Activated naive CD4-positive, alpha-beta T cell treated with anti-CD3 and anti-CD28 coated beads, Interleukin-2, amount 10 ng/mL, durations not matched to agents 7 days and 5 days (primary cell): ENCODE data around the gene HOXC12.

ENCODE experiments used
- CTCF ChIA-PET: fragments of 350-600 bp; sonication (Branson Sonifier 250); formaldehyde crosslinking; loops from one replicate; lab custom pipeline; 2021; ENCODE audit warnings: antibody characterized with exemption; lab: Charles Lee
- DNase-seq: peaks from one replicate; pipeline ENCODE4 v3.0.0-alpha.2; 2020
- H3K27ac Mint-ChIP-seq: one replicate; pipeline ENCODE4 v1.8.0; 2021; ENCODE audit warnings: mild to moderate bottlenecking, moderate library complexity, mixed read lengths
- H3K27me3 Mint-ChIP-seq: one replicate; pipeline ENCODE4 v1.8.0; 2021; ENCODE audit warnings: mild to moderate bottlenecking, mixed read lengths
- H3K36me3 Mint-ChIP-seq: one replicate; pipeline ENCODE4 v1.8.0; 2021; ENCODE audit warnings: mixed read lengths
- H3K4me1 Mint-ChIP-seq: one replicate; pipeline ENCODE4 v1.8.0; 2021; ENCODE audit warnings: mixed read lengths
- H3K4me3 Mint-ChIP-seq: one replicate; pipeline ENCODE4 v1.8.0; 2021; ENCODE audit warnings: mild to moderate bottlenecking, moderate library complexity, mixed read lengths
- H3K9me3 Mint-ChIP-seq: one replicate; pipeline ENCODE4 v1.8.0; 2021; ENCODE audit warnings: mixed read lengths

HOXC12 gene

GRCh38 chr12:53948650-53949593 lies 5.8 kb upstream of the HOXC12 start:
- Mint-ChIP-seq H3K9me3 (no peaks in the 10 kb centered on the region), H3K27ac (no peak overlapping the region), H3K36me3 (peaks cover 2% of the 10 kb centered on the region), H3K4me3 (no peak overlapping the region), H3K27me3 (peaks cover 100% of the 10 kb centered on the region), H3K4me1 (peaks cover 2% of the 10 kb centered on the region)
- DNase-seq, result no peak
- CTCF ChIA-PET, result interaction anchor here (0.6 kb wide), 1 partner anchor 83 kb away, joined by 3 read pairs; no protein-coding TSS in a partner anchor

GRCh38 chr12:53949631-53950436 lies 4.9 kb upstream of the HOXC12 start:
- Mint-ChIP-seq H3K27ac (peak overlapping the region; percentile 71), H3K36me3 (peaks cover 2% of the 10 kb centered on the region), H3K27me3 (peaks cover 100% of the 10 kb centered on the region), H3K4me1 (peaks cover 2% of the 10 kb centered on the region), H3K4me3 (no peak overlapping the region), H3K9me3 (no peaks in the 10 kb centered on the region)
- no peak for DNase-seq
- CTCF ChIA-PET, result interaction anchor here (0.7 kb wide), 1 partner anchor 9 kb away, joined by 3 read pairs; no protein-coding TSS in a partner anchor

- Mint-ChIP-seq H3K9me3 (no peaks in the 10 kb centered on the region), H3K36me3 (peaks cover 2% of the 10 kb centered on the region), H3K27me3 (peaks cover 100% of the 10 kb centered on the region), H3K27ac (peak overlapping the region; percentile 71), H3K4me1 (no peaks in the 10 kb centered on the region), H3K4me3 (no peak overlapping the region)
- no peak for DNase-seq
- CTCF ChIA-PET, result interaction anchor here (0.7 kb wide), 1 partner anchor 10 kb away, joined by 3 read pairs; no protein-coding TSS in a partner anchor
Observed at GRCh38 chr12:53950437-53950773, 4.3 kb upstream of the HOXC12 start.

GRCh38 chr12:53950789-53951576 lies 3.7 kb upstream of the HOXC12 start:
- peaks cover 100% of the 10 kb centered on the region for H3K27me3 Mint-ChIP-seq
- CTCF ChIA-PET, result interaction anchor here (1.1 kb wide), 1 partner anchor 10 kb away, joined by 4 read pairs; no protein-coding TSS in a partner anchor
- H3K27ac Mint-ChIP-seq, result peak overlapping the region; percentile 74
- H3K4me1 Mint-ChIP-seq, result no peaks in the 10 kb centered on the region
- H3K9me3 Mint-ChIP-seq, result no peaks in the 10 kb centered on the region
- H3K4me3 Mint-ChIP-seq, result peak overlapping the region; percentile 43
- no peak for DNase-seq
- peaks cover 2% of the 10 kb centered on the region for H3K36me3 Mint-ChIP-seq

- Mint-ChIP-seq H3K27ac (peak overlapping the region; percentile 74), H3K27me3 (peaks cover 100% of the 10 kb centered on the region), H3K9me3 (no peaks in the 10 kb centered on the region), H3K36me3 (peaks cover 2% of the 10 kb centered on the region), H3K4me3 (peak overlapping the region; percentile 43), H3K4me1 (peaks cover 2% of the 10 kb centered on the region)
- CTCF ChIA-PET, result interaction anchor here (0.6 to 1.1 kb wide), 3 partner anchors 11 to 287 kb away, joined by 3 to 4 read pairs (median 3); partner anchors contain the start of gene HOXC8
- no peak for DNase-seq
Observed at GRCh38 chr12:53951577-53952334, 2.9 kb upstream of the HOXC12 start.

GRCh38 chr12:53952335-53952694 lies 2.4 kb upstream of the HOXC12 start:
- peak overlapping the region; percentile 74 for H3K27ac Mint-ChIP-seq
- H3K4me3 Mint-ChIP-seq, result no peak overlapping the region
- no peak for DNase-seq
- H3K27me3 Mint-ChIP-seq, result peaks cover 100% of the 10 kb centered on the region
- peaks cover 7% of the 10 kb centered on the region for H3K4me1 Mint-ChIP-seq
- H3K9me3 Mint-ChIP-seq, result no peaks in the 10 kb centered on the region
- CTCF ChIA-PET, result interaction anchor here (0.6 to 0.7 kb wide), 2 partner anchors 57 to 287 kb away, joined by 3 read pairs; partner anchors contain the start of gene HOXC8
- peaks cover 2% of the 10 kb centered on the region for H3K36me3 Mint-ChIP-seq

GRCh38 chr12:53952871-53953734 lies 1.6 kb upstream of the HOXC12 start:
- H3K4me1 Mint-ChIP-seq, result peaks cover 7% of the 10 kb centered on the region
- H3K27me3 Mint-ChIP-seq, result peaks cover 100% of the 10 kb centered on the region
- peak overlapping the region; percentile 74 for H3K27ac Mint-ChIP-seq
- H3K9me3 Mint-ChIP-seq, result no peaks in the 10 kb centered on the region
- no peak for DNase-seq
- CTCF ChIA-PET, result interaction anchor here (0.6 kb wide), 1 partner anchor 54 kb away, joined by 3 read pairs; no protein-coding TSS in a partner anchor
- H3K36me3 Mint-ChIP-seq, result peaks cover 2% of the 10 kb centered on the region
- no peak overlapping the region for H3K4me3 Mint-ChIP-seq

GRCh38 chr12:53953831-53954693 lies 641 bp upstream of the HOXC12 start:
- H3K4me1 Mint-ChIP-seq, result peaks cover 7% of the 10 kb centered on the region
- DNase-seq, result no peak
- peak overlapping the region; percentile 42 for H3K27ac Mint-ChIP-seq
- no peaks in the 10 kb centered on the region for H3K9me3 Mint-ChIP-seq
- H3K36me3 Mint-ChIP-seq, result peaks cover 2% of the 10 kb centered on the region
- H3K27me3 Mint-ChIP-seq, result peaks cover 100% of the 10 kb centered on the region
- CTCF ChIA-PET, result interaction anchor here (0.6 to 1.4 kb wide), 2 partner anchors 16 to 53 kb away, joined by 3 read pairs; partner anchors contain the start of gene HOXC13
- H3K4me3 Mint-ChIP-seq, result no peak overlapping the region

- peak overlapping the region; percentile 64 for H3K27ac Mint-ChIP-seq
- peaks cover 100% of the 10 kb centered on the region for H3K27me3 Mint-ChIP-seq
- CTCF ChIA-PET, result interaction anchor here (1.4 kb wide), 1 partner anchor 17 kb away, joined by 3 read pairs; the partner anchor contains the start of gene HOXC13
- H3K4me1 Mint-ChIP-seq, result peaks cover 7% of the 10 kb centered on the region
- no peak overlapping the region for H3K4me3 Mint-ChIP-seq
- H3K9me3 Mint-ChIP-seq, result no peaks in the 10 kb centered on the region
- no peak for DNase-seq
- peaks cover 2% of the 10 kb centered on the region for H3K36me3 Mint-ChIP-seq
Observed at GRCh38 chr12:53955036-53955775, 503 bp downstream of the HOXC12 start.

- Mint-ChIP-seq H3K36me3 (peaks cover 2% of the 10 kb centered on the region), H3K4me3 (no peak overlapping the region), H3K27ac (peak overlapping the region; percentile 64), H3K4me1 (peaks cover 7% of the 10 kb centered on the region), H3K9me3 (no peaks in the 10 kb centered on the region), H3K27me3 (peaks cover 100% of the 10 kb centered on the region)
- no peak for DNase-seq
- CTCF ChIA-PET, result no interaction called here
Observed at GRCh38 chr12:53955776-53956250, 1.1 kb downstream of the HOXC12 start.
